ENCODE results near the gene ATP8B3.
A peak's percentile ranks its signal among the peaks of the same experiment; 100 is the strongest.

The ATP8B3 gene

GRCh38 chr19:1845125-1845515, 33.0 kb upstream of the ATP8B3 start:
- no peak overlapping the region for H3K4ac ChIP-seq (ENCODE audit: low read depth, low read length)
- no peak overlapping the region for H4K8ac ChIP-seq (ENCODE audit: low read depth, low read length)
- peaks cover 4% of the 10 kb centered on the region for H3K4me1 ChIP-seq (ENCODE audit: control insufficient read depth, low read depth, low read length)
- H3K27ac ChIP-seq (ENCODE audit: low read depth, low read length): no peak overlapping the region
- H2BK15ac ChIP-seq (replicated peaks; ENCODE audit: low read depth): no peak overlapping the region
- H3K36me3 ChIP-seq (ENCODE audit: control insufficient read depth, insufficient read depth, low read length): no peaks in the 10 kb centered on the region
- no peak overlapping the region for H2BK120ac ChIP-seq (ENCODE audit: low read depth, low read length)
- no peak overlapping the region for H3K4me3 ChIP-seq (ENCODE audit: low read length)
- no peak overlapping the region for H3K4me2 ChIP-seq (ENCODE audit: low read length)
- no peak overlapping the region for H2AK5ac ChIP-seq (ENCODE audit: low read length)
- DNase-seq: no peak
- no peak overlapping the region for H2BK5ac ChIP-seq (ENCODE audit: low read length)
- H3K23ac ChIP-seq (ENCODE audit: low read length): no peak overlapping the region
- H3K27me3 ChIP-seq (ENCODE audit: insufficient read depth, low read length, poor library complexity): no peaks in the 10 kb centered on the region
- WGBS (ENCODE audit: extremely low coverage, insufficient coverage, low lambda C conversion rate): no CpG with 5 or more reads among the region's 16 CpGs
- H4K5ac ChIP-seq (ENCODE audit: low read length): no peak overlapping the region
- peaks cover 74% of the 10 kb centered on the region for H3K79me2 ChIP-seq (ENCODE audit: control insufficient read depth, insufficient read depth, low read length)
- H3K56ac ChIP-seq (ENCODE audit: low read length): no peak overlapping the region
- H3K9ac ChIP-seq (ENCODE audit: low read length): no peak overlapping the region
- H3K79me1 ChIP-seq (ENCODE audit: low read length): peaks cover 31% of the 10 kb centered on the region
- H3K18ac ChIP-seq (ENCODE audit: low read length): no peak overlapping the region

- Histone ChIP-seq H2BK120ac (ENCODE audit: low read depth, low read length) (no peak overlapping the region), H3K27me3 (ENCODE audit: insufficient read depth, low read length, poor library complexity) (no peaks in the 10 kb centered on the region), H3K56ac (ENCODE audit: low read length) (no peak overlapping the region), H3K27ac (ENCODE audit: low read depth, low read length) (no peak overlapping the region), H2BK15ac (replicated peaks; ENCODE audit: low read depth) (no peak overlapping the region), H2BK5ac (ENCODE audit: low read length) (no peak overlapping the region), H2AK5ac (ENCODE audit: low read length) (no peak overlapping the region), H3K23ac (ENCODE audit: low read length) (no peak overlapping the region), H3K4me1 (ENCODE audit: control insufficient read depth, low read depth, low read length) (peaks cover 4% of the 10 kb centered on the region), H3K4me3 (ENCODE audit: low read length) (no peak overlapping the region), H3K36me3 (ENCODE audit: control insufficient read depth, insufficient read depth, low read length) (no peaks in the 10 kb centered on the region), H3K79me1 (ENCODE audit: low read length) (peaks cover 34% of the 10 kb centered on the region), H3K79me2 (ENCODE audit: control insufficient read depth, insufficient read depth, low read length) (peaks cover 77% of the 10 kb centered on the region), H3K4ac (ENCODE audit: low read depth, low read length) (no peak overlapping the region), H3K18ac (ENCODE audit: low read length) (no peak overlapping the region), H3K4me2 (ENCODE audit: low read length) (no peak overlapping the region), H4K5ac (ENCODE audit: low read length) (no peak overlapping the region), H3K9ac (ENCODE audit: low read length) (no peak overlapping the region), H4K8ac (ENCODE audit: low read depth, low read length) (no peak overlapping the region)
- no peak for DNase-seq
- no CpG with 5 or more reads among the region's 19 CpGs for WGBS (ENCODE audit: extremely low coverage, insufficient coverage, low lambda C conversion rate)
Observed at GRCh38 chr19:1844513-1845124, 32.5 kb upstream of the ATP8B3 start.

GRCh38 chr19:1843646-1844394, 31.7 kb upstream of the ATP8B3 start:
- no CpG with 5 or more reads among the region's 25 CpGs for WGBS (ENCODE audit: extremely low coverage, insufficient coverage, low lambda C conversion rate)
- no peak overlapping the region for H3K9ac ChIP-seq (ENCODE audit: low read length)
- peaks cover 4% of the 10 kb centered on the region for H3K4me1 ChIP-seq (ENCODE audit: control insufficient read depth, low read depth, low read length)
- no peak overlapping the region for H2BK120ac ChIP-seq (ENCODE audit: low read depth, low read length)
- H3K27me3 ChIP-seq (ENCODE audit: insufficient read depth, low read length, poor library complexity): no peaks in the 10 kb centered on the region
- no peak overlapping the region for H2AK5ac ChIP-seq (ENCODE audit: low read length)
- H4K8ac ChIP-seq (ENCODE audit: low read depth, low read length): no peak overlapping the region
- peaks cover 79% of the 10 kb centered on the region for H3K79me2 ChIP-seq (ENCODE audit: control insufficient read depth, insufficient read depth, low read length)
- H2BK15ac ChIP-seq (replicated peaks; ENCODE audit: low read depth): no peak overlapping the region
- H3K23ac ChIP-seq (ENCODE audit: low read length): no peak overlapping the region
- H3K4ac ChIP-seq (ENCODE audit: low read depth, low read length): no peak overlapping the region
- no peak overlapping the region for H3K27ac ChIP-seq (ENCODE audit: low read depth, low read length)
- H3K79me1 ChIP-seq (ENCODE audit: low read length): peaks cover 35% of the 10 kb centered on the region
- no peaks in the 10 kb centered on the region for H3K36me3 ChIP-seq (ENCODE audit: control insufficient read depth, insufficient read depth, low read length)
- no peak overlapping the region for H4K5ac ChIP-seq (ENCODE audit: low read length)
- no peak overlapping the region for H3K56ac ChIP-seq (ENCODE audit: low read length)
- H3K4me3 ChIP-seq (ENCODE audit: low read length): no peak overlapping the region
- no peak overlapping the region for H2BK5ac ChIP-seq (ENCODE audit: low read length)
- peak; percentile 56 for DNase-seq
- H3K18ac ChIP-seq (ENCODE audit: low read length): no peak overlapping the region
- no peak overlapping the region for H3K4me2 ChIP-seq (ENCODE audit: low read length)

- H3K4me2 ChIP-seq (ENCODE audit: low read length): no peak overlapping the region
- H4K8ac ChIP-seq (ENCODE audit: low read depth, low read length): no peak overlapping the region
- no CpG with 5 or more reads among the region's 22 CpGs for WGBS (ENCODE audit: extremely low coverage, insufficient coverage, low lambda C conversion rate)
- H3K27ac ChIP-seq (ENCODE audit: low read depth, low read length): no peak overlapping the region
- no peak overlapping the region for H2BK120ac ChIP-seq (ENCODE audit: low read depth, low read length)
- H3K79me1 ChIP-seq (ENCODE audit: low read length): peaks cover 35% of the 10 kb centered on the region
- H3K4ac ChIP-seq (ENCODE audit: low read depth, low read length): no peak overlapping the region
- no peaks in the 10 kb centered on the region for H3K36me3 ChIP-seq (ENCODE audit: control insufficient read depth, insufficient read depth, low read length)
- no peak overlapping the region for H2AK5ac ChIP-seq (ENCODE audit: low read length)
- H3K4me3 ChIP-seq (ENCODE audit: low read length): no peak overlapping the region
- H3K9ac ChIP-seq (ENCODE audit: low read length): no peak overlapping the region
- H3K4me1 ChIP-seq (ENCODE audit: control insufficient read depth, low read depth, low read length): peaks cover 4% of the 10 kb centered on the region
- H2BK15ac ChIP-seq (replicated peaks; ENCODE audit: low read depth): no peak overlapping the region
- no peaks in the 10 kb centered on the region for H3K27me3 ChIP-seq (ENCODE audit: insufficient read depth, low read length, poor library complexity)
- no peak overlapping the region for H3K56ac ChIP-seq (ENCODE audit: low read length)
- H3K79me2 ChIP-seq (ENCODE audit: control insufficient read depth, insufficient read depth, low read length): peaks cover 79% of the 10 kb centered on the region
- no peak for DNase-seq
- H4K5ac ChIP-seq (ENCODE audit: low read length): no peak overlapping the region
- H3K23ac ChIP-seq (ENCODE audit: low read length): no peak overlapping the region
- no peak overlapping the region for H2BK5ac ChIP-seq (ENCODE audit: low read length)
- H3K18ac ChIP-seq (ENCODE audit: low read length): no peak overlapping the region
Observed at GRCh38 chr19:1843116-1843515, 31.0 kb upstream of the ATP8B3 start.

- H3K27me3 ChIP-seq (ENCODE audit: insufficient read depth, low read length, poor library complexity): no peaks in the 10 kb centered on the region
- H3K4me1 ChIP-seq (ENCODE audit: control insufficient read depth, low read depth, low read length): no peaks in the 10 kb centered on the region
- H4K5ac ChIP-seq (ENCODE audit: low read length): no peak overlapping the region
- H3K23ac ChIP-seq (ENCODE audit: low read length): no peak overlapping the region
- peaks cover 34% of the 10 kb centered on the region for H3K79me1 ChIP-seq (ENCODE audit: low read length)
- H2AK5ac ChIP-seq (ENCODE audit: low read length): no peak overlapping the region
- H3K18ac ChIP-seq (ENCODE audit: low read length): no peak overlapping the region
- no peak overlapping the region for H3K9ac ChIP-seq (ENCODE audit: low read length)
- no peak overlapping the region for H2BK15ac ChIP-seq (replicated peaks; ENCODE audit: low read depth)
- H3K36me3 ChIP-seq (ENCODE audit: control insufficient read depth, insufficient read depth, low read length): no peaks in the 10 kb centered on the region
- DNase-seq: no peak
- H3K79me2 ChIP-seq (ENCODE audit: control insufficient read depth, insufficient read depth, low read length): peaks cover 70% of the 10 kb centered on the region
- no CpG with 5 or more reads among the region's 35 CpGs for WGBS (ENCODE audit: extremely low coverage, insufficient coverage, low lambda C conversion rate)
- no peak overlapping the region for H3K4me3 ChIP-seq (ENCODE audit: low read length)
- H3K27ac ChIP-seq (ENCODE audit: low read depth, low read length): no peak overlapping the region
- no peak overlapping the region for H3K4ac ChIP-seq (ENCODE audit: low read depth, low read length)
- H4K8ac ChIP-seq (ENCODE audit: low read depth, low read length): no peak overlapping the region
- H2BK120ac ChIP-seq (ENCODE audit: low read depth, low read length): no peak overlapping the region
- H3K4me2 ChIP-seq (ENCODE audit: low read length): no peak overlapping the region
- H3K56ac ChIP-seq (ENCODE audit: low read length): no peak overlapping the region
- H2BK5ac ChIP-seq (ENCODE audit: low read length): no peak overlapping the region
Observed at GRCh38 chr19:1841209-1841924, 29.3 kb upstream of the ATP8B3 start.
